IPS-20b (cell line): ENCODE data around the gene LILRB5.

Experiments
- H3K27ac ChIP-seq: one replicate; pipeline ENCODE4 v1.5.1; 2013; ENCODE audit warnings: low read length
- H3K27me3 ChIP-seq: 2 replicates; pipeline ENCODE4 v1.6.1; 2013; ENCODE audit warnings: mild to moderate bottlenecking, low read length, inconsistent platforms; ENCODE audit not compliant: insufficient read depth
- H3K36me3 ChIP-seq: 2 replicates; pipeline ENCODE4 v1.6.1; 2013; ENCODE audit warnings: low read depth, mild to moderate bottlenecking, inconsistent platforms, low read length, moderate library complexity; ENCODE audit not compliant: insufficient read depth
- H3K4me1 ChIP-seq: 2 replicates; pipeline ENCODE4 v1.6.1; 2013; ENCODE audit warnings: mild to moderate bottlenecking, control low read depth, inconsistent platforms, low read length, moderate library complexity; ENCODE audit not compliant: insufficient read depth
- H3K4me3 ChIP-seq: 2 replicates; pipeline ENCODE4 v1.5.1; 2013; ENCODE audit warnings: mild to moderate bottlenecking, low read length, inconsistent platforms
- H3K9ac ChIP-seq: 2 replicates; pipeline ENCODE4 v1.6.1; 2013; ENCODE audit warnings: low read depth, mild to moderate bottlenecking, inconsistent platforms, low read length, moderate library complexity
- H3K9me3 ChIP-seq: 2 replicates; pipeline ENCODE4 v1.6.1; 2013; ENCODE audit warnings: mild to moderate bottlenecking, low read depth, low read length, inconsistent platforms; ENCODE audit not compliant: insufficient read depth

LILRB5 gene

DNA sequence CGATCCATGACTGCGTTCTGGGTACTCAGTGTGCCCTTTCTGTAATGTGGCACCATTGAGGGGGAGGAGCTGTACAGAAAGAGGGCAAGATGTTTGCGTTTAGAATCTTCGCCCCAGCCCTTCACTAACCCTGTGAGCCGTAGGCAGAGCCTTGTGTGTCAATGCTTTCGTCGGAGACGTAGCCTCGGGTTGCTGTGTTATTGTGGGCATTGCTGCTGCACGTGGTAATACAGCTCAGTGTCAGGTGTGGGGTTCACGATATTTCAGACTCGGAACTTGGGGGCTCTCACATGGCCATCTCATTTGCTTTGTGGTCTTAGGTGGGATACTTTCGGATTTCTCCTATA, 50.3 kb downstream of the LILRB5 start:
- Histone ChIP-seq H3K9ac (0 out of 2 replicates have a peak overlapping the region, but pooled peaks have one; percentile 5), H3K27ac (no peak overlapping the region), H3K4me1 (peaks cover 22% of the 10 kb centered on the region), H3K9me3 (no peaks in the 10 kb centered on the region), H3K4me3 (no peak overlapping the region), H3K36me3 (peaks cover 72% of the 10 kb centered on the region), H3K27me3 (no peaks in the 10 kb centered on the region)

DNA sequence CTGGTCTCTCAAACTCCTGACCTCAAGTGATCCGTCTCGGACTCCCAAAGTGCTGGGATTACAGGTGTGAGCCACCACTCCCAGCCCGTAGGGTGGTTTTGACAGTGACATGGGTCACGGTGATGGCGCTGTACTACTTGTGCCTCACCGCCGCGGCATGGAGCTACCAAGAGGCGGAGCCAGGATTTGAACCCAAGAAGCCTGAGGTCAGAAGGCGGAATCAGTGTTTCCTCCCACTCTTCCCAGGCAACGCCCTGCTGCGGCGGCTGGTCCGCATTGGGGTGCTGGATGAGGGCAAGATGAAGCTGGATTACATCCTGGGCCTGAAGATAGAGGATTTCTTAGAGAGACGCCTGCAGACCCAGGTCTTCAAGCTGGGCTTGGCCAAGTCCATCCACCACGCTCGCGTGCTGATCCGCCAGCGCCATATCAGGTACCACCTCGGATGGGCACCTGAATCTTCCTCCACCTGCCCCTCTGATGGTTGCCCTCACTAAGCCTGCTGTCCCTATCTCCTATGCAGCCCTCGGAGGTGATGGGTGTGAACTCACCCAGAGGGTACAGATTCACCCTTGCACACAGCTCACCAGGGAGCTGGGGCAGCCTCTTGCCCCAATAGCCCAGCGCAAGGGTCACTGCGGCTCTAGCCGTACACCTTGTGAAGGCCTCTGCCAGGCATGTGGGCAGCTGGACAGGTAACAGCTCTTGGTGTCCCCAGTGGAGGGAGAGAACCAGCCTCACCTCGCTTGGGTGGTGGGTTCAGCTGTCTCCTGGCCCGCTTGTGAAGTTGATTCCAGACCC, 50.8 kb downstream of the LILRB5 start:
- 0 out of 2 replicates have a peak overlapping the region, but pooled peaks have one; percentile 5 for H3K9ac ChIP-seq
- peaks cover 22% of the 10 kb centered on the region for H3K4me1 ChIP-seq
- peaks cover 78% of the 10 kb centered on the region for H3K36me3 ChIP-seq
- H3K27me3 ChIP-seq, result no peaks in the 10 kb centered on the region
- no peak overlapping the region for H3K27ac ChIP-seq
- no peaks in the 10 kb centered on the region for H3K9me3 ChIP-seq
- no peak overlapping the region; the same call in 1 of the 2 replicates for H3K4me3 ChIP-seq

DNA sequence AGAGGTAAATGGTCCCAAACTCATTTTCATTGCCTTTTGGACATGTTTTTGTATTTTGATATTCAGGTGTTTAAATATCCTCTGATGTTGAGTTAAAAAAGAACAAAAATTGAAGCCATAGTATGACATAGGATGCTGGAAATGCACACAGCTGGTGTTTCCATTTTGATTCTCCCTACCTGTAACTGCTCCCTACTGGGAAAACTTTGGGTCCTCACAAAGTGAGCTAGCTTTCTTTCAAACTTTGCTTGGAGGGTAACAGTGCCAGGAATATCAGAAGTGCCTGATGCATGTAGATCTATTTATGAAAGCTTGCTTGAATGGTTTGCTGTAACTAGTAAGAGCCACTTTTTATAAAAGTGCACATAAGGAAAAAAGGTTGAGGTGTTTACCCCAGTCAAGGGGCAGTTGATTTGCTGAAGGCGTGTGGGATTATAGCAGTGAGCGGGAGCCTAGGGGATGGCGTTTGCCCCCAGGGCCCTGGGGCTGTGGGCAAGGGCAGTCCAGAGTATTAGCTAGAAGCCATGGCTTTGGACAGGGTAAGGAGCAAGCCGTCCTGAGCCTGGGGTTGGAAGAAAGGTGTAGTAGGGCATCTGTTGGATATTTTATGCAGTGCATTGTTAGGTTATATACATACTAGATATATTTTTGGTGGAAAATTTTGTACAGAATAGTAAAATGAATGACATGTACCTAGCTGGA, 52.2 kb downstream of the LILRB5 start:
- Histone ChIP-seq H3K27me3 (no peaks in the 10 kb centered on the region), H3K27ac (no peak overlapping the region), H3K36me3 (peaks cover 81% of the 10 kb centered on the region), H3K9ac (peak overlapping the region; percentile 64), H3K4me3 (peak overlapping the region; percentile 84), H3K4me1 (peaks cover 22% of the 10 kb centered on the region), H3K9me3 (no peaks in the 10 kb centered on the region)

DNA sequence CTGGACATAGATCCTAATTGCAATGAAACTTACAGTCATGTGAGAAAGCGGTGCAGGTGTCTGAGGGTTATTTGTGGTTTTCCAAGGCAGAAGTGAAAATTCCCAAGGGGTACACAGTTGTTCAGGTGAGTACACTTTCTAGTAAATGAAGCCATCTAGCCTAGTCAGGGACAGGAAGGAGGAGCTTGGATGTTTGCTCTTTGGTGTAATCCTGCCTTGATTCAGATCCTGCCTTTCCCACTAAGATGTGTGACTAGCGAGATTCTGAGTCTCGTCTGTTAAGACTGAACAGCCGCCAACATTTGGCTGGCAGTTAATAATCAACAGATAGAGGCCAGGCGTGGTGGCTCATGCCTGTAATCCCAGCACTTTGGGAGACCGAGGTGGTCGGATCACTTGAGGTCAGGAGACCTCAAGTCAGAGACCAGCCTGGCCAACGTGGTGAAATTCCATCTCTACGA, 53.9 kb downstream of the LILRB5 start:
- H3K36me3 ChIP-seq, result peaks cover 72% of the 10 kb centered on the region
- H3K4me1 ChIP-seq, result peaks cover 22% of the 10 kb centered on the region
- peak overlapping the region; percentile 95 for H3K9ac ChIP-seq

DNA sequence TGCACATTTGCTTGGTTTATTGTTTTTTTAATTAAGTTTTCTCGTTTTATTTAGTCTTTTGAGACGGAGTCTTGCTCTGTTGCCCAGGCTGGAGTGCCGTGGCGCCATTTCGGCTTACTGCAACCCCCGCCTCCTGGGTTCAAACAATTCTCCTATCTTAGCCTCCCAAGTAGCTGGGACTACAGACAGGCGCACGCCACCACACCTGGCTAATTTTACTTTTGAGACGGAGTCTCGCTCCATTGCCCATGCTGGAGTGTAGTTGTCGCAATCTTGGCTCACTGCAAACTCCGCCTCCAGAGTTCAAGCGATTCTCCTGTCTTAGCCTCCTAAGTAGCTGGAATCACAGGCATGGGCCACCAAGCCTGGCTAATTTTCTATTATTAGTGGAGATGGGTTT, 55.1 kb downstream of the LILRB5 start:
- Histone ChIP-seq H3K27ac (no peak overlapping the region), H3K4me1 (peaks cover 22% of the 10 kb centered on the region), H3K36me3 (peaks cover 60% of the 10 kb centered on the region), H3K27me3 (no peaks in the 10 kb centered on the region), H3K4me3 (peak overlapping the region; percentile 84), H3K9ac (peak overlapping the region; percentile 95), H3K9me3 (no peaks in the 10 kb centered on the region)

More for the DNA sequence above, 53.9 kb downstream of the LILRB5 start:
- H3K4me3 ChIP-seq, result peak overlapping the region; percentile 84
- H3K9me3 ChIP-seq, result no peaks in the 10 kb centered on the region
- H3K27me3 ChIP-seq, result no peaks in the 10 kb centered on the region
- H3K27ac ChIP-seq, result no peak overlapping the region

DNA sequence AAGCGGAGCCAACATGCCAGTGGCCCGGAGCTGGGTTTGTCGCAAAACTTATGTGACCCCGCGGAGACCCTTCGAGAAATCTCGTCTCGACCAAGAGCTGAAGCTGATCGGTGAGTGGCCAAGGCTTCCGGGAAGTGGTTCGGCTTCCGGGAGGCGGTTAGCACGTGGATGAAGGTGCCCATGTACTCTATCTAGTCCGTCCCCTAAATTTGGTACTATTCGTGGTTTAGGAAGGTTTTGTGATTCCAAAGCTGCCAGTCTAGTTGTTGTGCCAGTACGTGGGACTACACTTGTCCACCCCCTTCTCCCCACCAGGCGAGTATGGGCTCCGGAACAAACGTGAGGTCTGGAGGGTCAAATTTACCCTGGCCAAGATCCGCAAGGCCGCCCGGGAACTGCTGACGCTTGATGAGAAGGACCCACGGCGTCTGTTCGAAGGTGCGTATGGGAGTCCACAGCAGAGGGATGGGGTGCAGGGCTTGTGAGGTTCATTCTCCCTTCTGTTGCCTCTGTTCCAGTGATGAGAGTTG, 55.8 kb downstream of the LILRB5 start:
- Histone ChIP-seq H3K27ac (peak overlapping the region; percentile 80), H3K4me1 (peaks cover 22% of the 10 kb centered on the region), H3K36me3 (peaks cover 53% of the 10 kb centered on the region), H3K27me3 (no peaks in the 10 kb centered on the region), H3K9ac (peak overlapping the region; percentile 95), H3K4me3 (peak overlapping the region; percentile 84), H3K9me3 (no peaks in the 10 kb centered on the region)
